ENCODE measurements around the gene OR7A5.

OR7A5 gene

DNA sequence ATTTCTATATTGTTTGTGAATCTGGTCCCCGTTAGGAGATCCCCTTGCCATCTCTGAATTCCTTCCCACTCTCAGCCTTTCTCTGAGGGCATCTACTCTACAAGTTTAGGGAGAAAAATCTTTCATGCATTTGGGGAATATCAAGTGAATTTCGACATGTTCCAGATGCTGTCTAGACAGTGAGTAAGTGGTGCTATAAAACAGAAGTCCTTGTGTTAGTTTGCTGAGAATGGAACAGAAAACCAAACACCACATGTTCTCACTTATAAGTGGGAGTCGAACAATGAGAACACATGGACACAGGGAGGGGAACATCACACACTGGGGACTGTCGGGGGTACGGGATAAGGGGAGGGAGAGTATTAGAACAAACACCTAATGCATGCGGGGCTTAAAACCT is 8.6 kb upstream of the OR7A5 start:
- H3K4me1 ChIP-seq (ENCODE audit: low read depth, poor library complexity, severe bottlenecking) = no peaks in the 10 kb centered on the region
- no peaks in the 10 kb centered on the region for H4K20me1 ChIP-seq (ENCODE audit: insufficient read depth)
- H3K4me3 ChIP-seq (IDR thresholded peaks at IDR 0.05; ENCODE audit: insufficient read depth, low read depth, low read length) = no peak overlapping the region
- no peak overlapping the region for H2AFZ ChIP-seq (ENCODE audit: low read depth)
- TF ChIP-seq, protein P1, sequence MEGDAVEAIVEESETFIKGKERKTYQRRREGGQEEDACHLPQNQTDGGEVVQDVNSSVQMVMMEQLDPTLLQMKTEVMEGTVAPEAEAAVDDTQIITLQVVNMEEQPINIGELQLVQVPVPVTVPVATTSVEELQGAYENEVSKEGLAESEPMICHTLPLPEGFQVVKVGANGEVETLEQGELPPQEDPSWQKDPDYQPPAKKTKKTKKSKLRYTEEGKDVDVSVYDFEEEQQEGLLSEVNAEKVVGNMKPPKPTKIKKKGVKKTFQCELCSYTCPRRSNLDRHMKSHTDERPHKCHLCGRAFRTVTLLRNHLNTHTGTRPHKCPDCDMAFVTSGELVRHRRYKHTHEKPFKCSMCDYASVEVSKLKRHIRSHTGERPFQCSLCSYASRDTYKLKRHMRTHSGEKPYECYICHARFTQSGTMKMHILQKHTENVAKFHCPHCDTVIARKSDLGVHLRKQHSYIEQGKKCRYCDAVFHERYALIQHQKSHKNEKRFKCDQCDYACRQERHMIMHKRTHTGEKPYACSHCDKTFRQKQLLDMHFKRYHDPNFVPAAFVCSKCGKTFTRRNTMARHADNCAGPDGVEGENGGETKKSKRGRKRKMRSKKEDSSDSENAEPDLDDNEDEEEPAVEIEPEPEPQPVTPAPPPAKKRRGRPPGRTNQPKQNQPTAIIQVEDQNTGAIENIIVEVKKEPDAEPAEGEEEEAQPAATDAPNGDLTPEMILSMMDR (conservative IDR thresholded peaks at IDR 0.05; ENCODE audit: low read depth, low read length) = no peak
- peaks cover 8% of the 10 kb centered on the region for H3K27me3 ChIP-seq (ENCODE audit: insufficient read depth, low read depth)
- H3K4me2 ChIP-seq = no peak overlapping the region
- H3K36me3 ChIP-seq (ENCODE audit: insufficient read depth) = no peaks in the 10 kb centered on the region
- no peak overlapping the region for H3K27ac ChIP-seq
- H3K9ac ChIP-seq = no peak overlapping the region
- no peaks in the 10 kb centered on the region for H3K79me2 ChIP-seq (ENCODE audit: insufficient read depth, low read depth)

- H3K36me3 ChIP-seq (ENCODE audit: insufficient read depth) = no peaks in the 10 kb centered on the region
These were observed 8.2 kb upstream of the OR7A5 start for GRCh38 chr19:14843169-14843568.

GRCh38 chr19:14840206-14840605 is 5.2 kb upstream of the OR7A5 start:
- H3K4me1 ChIP-seq (ENCODE audit: low read depth, poor library complexity, severe bottlenecking) = no peaks in the 10 kb centered on the region

More at GRCh38 chr19:14843169-14843568, 8.2 kb upstream of the OR7A5 start:
- Histone ChIP-seq H3K4me3 (IDR thresholded peaks at IDR 0.05; ENCODE audit: insufficient read depth, low read depth, low read length) (no peak overlapping the region), H3K27me3 (ENCODE audit: insufficient read depth, low read depth) (peaks cover 7% of the 10 kb centered on the region), H3K79me2 (ENCODE audit: insufficient read depth, low read depth) (no peaks in the 10 kb centered on the region), H3K4me2 (no peak overlapping the region), H3K27ac (no peak overlapping the region), H3K4me1 (ENCODE audit: low read depth, poor library complexity, severe bottlenecking) (no peaks in the 10 kb centered on the region), H2AFZ (ENCODE audit: low read depth) (no peak overlapping the region), H4K20me1 (ENCODE audit: insufficient read depth) (no peaks in the 10 kb centered on the region), H3K9ac (no peak overlapping the region)
- TF ChIP-seq, protein P1 (conservative IDR thresholded peaks at IDR 0.05; ENCODE audit: low read depth, low read length) = no peak

GRCh38 chr19:14837391-14837790 is 2.4 kb upstream of the OR7A5 start:
- TF ChIP-seq, protein P1 (conservative IDR thresholded peaks at IDR 0.05; ENCODE audit: low read depth, low read length) = no peak
- Histone ChIP-seq H3K27me3 (ENCODE audit: insufficient read depth, low read depth) (peaks cover 8% of the 10 kb centered on the region), H2AFZ (ENCODE audit: low read depth) (no peak overlapping the region)

More at GRCh38 chr19:14840206-14840605, 5.2 kb upstream of the OR7A5 start:
- Histone ChIP-seq H3K27ac (no peak overlapping the region), H3K79me2 (ENCODE audit: insufficient read depth, low read depth) (no peaks in the 10 kb centered on the region), H3K9ac (no peak overlapping the region), H2AFZ (ENCODE audit: low read depth) (no peak overlapping the region), H3K4me3 (IDR thresholded peaks at IDR 0.05; ENCODE audit: insufficient read depth, low read depth, low read length) (no peak overlapping the region), H3K4me2 (no peak overlapping the region), H4K20me1 (ENCODE audit: insufficient read depth) (no peaks in the 10 kb centered on the region), H3K36me3 (ENCODE audit: insufficient read depth) (no peaks in the 10 kb centered on the region), H3K27me3 (ENCODE audit: insufficient read depth, low read depth) (peaks cover 8% of the 10 kb centered on the region)
- TF ChIP-seq, protein P1 (conservative IDR thresholded peaks at IDR 0.05; ENCODE audit: low read depth, low read length) = no peak

More at GRCh38 chr19:14837391-14837790, 2.4 kb upstream of the OR7A5 start:
- Histone ChIP-seq H3K27ac (no peak overlapping the region), H3K79me2 (ENCODE audit: insufficient read depth, low read depth) (no peaks in the 10 kb centered on the region), H3K9ac (no peak overlapping the region), H4K20me1 (ENCODE audit: insufficient read depth) (no peaks in the 10 kb centered on the region), H3K4me3 (IDR thresholded peaks at IDR 0.05; ENCODE audit: insufficient read depth, low read depth, low read length) (no peak overlapping the region), H3K4me1 (ENCODE audit: low read depth, poor library complexity, severe bottlenecking) (no peaks in the 10 kb centered on the region), H3K36me3 (ENCODE audit: insufficient read depth) (no peaks in the 10 kb centered on the region), H3K4me2 (no peak overlapping the region)

Data from KMS-11 (cell line).